Activated CD8-positive, alpha-beta memory T cell treated with anti-CD3 and anti-CD28 coated beads for 24 hours (primary cell): ENCODE data around the gene EFS.

ENCODE experiments used
- DNase-seq: peaks from one replicate; pipeline ENCODE4 v3.0.0-alpha.2; 2020

The EFS gene

GRCh38 chr14:23377573-23378563 is 12.9 kb upstream of the EFS start:
- DNase-seq: no peak

GRCh38 chr14:23377198-23377550 is 12.2 kb upstream of the EFS start:
- no peak for DNase-seq

- DNase-seq: no peak
These were observed 11.7 kb upstream of the EFS start, which contains the start of gene CMTM5 for GRCh38 chr14:23376482-23377197. Gene CMTM5, plus strand, starts transcription at chr14:23377046. Its CDS starts 206 bp downstream, at chr14:23377252.

GRCh38 chr14:23375527-23376251 is 10.7 kb upstream of the EFS start:
- no peak for DNase-seq

- DNase-seq: no peak
These were observed 8.1 kb upstream of the EFS start for GRCh38 chr14:23373041-23373440.

GRCh38 chr14:23372509-23372908 is 7.5 kb upstream of the EFS start, which contains the start of gene IL25:
Gene IL25, plus strand, starts transcription at chr14:23372809.
- no peak for DNase-seq

- DNase-seq: no peak
These were observed 6.9 kb upstream of the EFS start for GRCh38 chr14:23371865-23372264.

GRCh38 chr14:23370221-23370620 is 5.2 kb upstream of the EFS start:
- no peak for DNase-seq

- no peak for DNase-seq
These were observed 1.5 kb upstream of the EFS start for GRCh38 chr14:23366426-23366921.

GRCh38 chr14:23365732-23366425 is 907 bp upstream of the EFS start:
- no peak for DNase-seq

GRCh38 chr14:23364164-23365035 is 572 bp downstream of the EFS start:
- no peak for DNase-seq

- no peak for DNase-seq
These were observed 2.8 kb downstream of the EFS start for GRCh38 chr14:23362200-23362599.

GRCh38 chr14:23361763-23362162 is 3.2 kb downstream of the EFS start:
- no peak for DNase-seq

- DNase-seq: no peak
These were observed 3.7 kb downstream of the EFS start for GRCh38 chr14:23361320-23361719.

GRCh38 chr14:23360496-23360895 is 4.5 kb downstream of the EFS start:
- no peak for DNase-seq

- no peak for DNase-seq
These were observed 5.1 kb downstream of the EFS start for GRCh38 chr14:23359722-23360447.

- no peak for DNase-seq
These were observed 5.8 kb downstream of the EFS start for GRCh38 chr14:23359167-23359626.

GRCh38 chr14:23358553-23359166 is 6.3 kb downstream of the EFS start:
- DNase-seq: no peak

GRCh38 chr14:23358042-23358441 is 6.9 kb downstream of the EFS start:
- peak; percentile 15 for DNase-seq

- no peak for DNase-seq
These were observed 7.7 kb downstream of the EFS start for GRCh38 chr14:23357261-23357660.
